OCI-LY1 (cell line): Measurements from ENCODE around the gene GUCY1B1.

Source experiments
- H2AFZ ChIP-seq: fragments of 200-600 bp; sonication (generic), shearing (Covaris generic); 2 replicates; pipeline ENCODE4 v1.6.0; 2014; ENCODE audit warnings: antibody characterized with exemption, mild to moderate bottlenecking, low read length
- H3F3A ChIP-seq: fragments of 200-600 bp; sonication (generic), shearing (Covaris generic); 2 replicates; pipeline ENCODE4 v1.6.0; 2014; ENCODE audit warnings: mild to moderate bottlenecking, antibody characterized with exemption, low read length, moderate library complexity; ENCODE audit not compliant: insufficient read depth
- H3K27ac ChIP-seq: fragments of 200-600 bp; sonication (generic); 2 replicates; pipeline ENCODE4 v1.5.1; 2014; ENCODE audit warnings: low read length, mixed run types, mild to moderate bottlenecking, low read depth; ENCODE audit not compliant: poor library complexity, severe bottlenecking
- H3K27me3 ChIP-seq: fragments of 200-600 bp; sonication (generic); 2 replicates; pipeline ENCODE4 v1.6.0; 2014; ENCODE audit warnings: antibody characterized with exemption, mild to moderate bottlenecking, low read length, moderate library complexity; ENCODE audit not compliant: insufficient read depth
- H3K36me3 ChIP-seq: fragments of 200-600 bp; sonication (generic); 2 replicates; pipeline ENCODE4 v1.6.1; 2014; ENCODE audit warnings: mild to moderate bottlenecking, antibody characterized with exemption, low read length, moderate library complexity, mixed read lengths; ENCODE audit not compliant: insufficient read depth
- H3K4me1 ChIP-seq: fragments of 200-600 bp; sonication (generic); 2 replicates; pipeline ENCODE4 v1.5.1; 2014; ENCODE audit warnings: mild to moderate bottlenecking, low read length, moderate library complexity; ENCODE audit not compliant: insufficient read depth, severe bottlenecking
- H3K4me2 ChIP-seq: fragments of 200-600 bp; sonication (generic), shearing (Covaris generic); 2 replicates; pipeline ENCODE4 v1.6.1; 2014; ENCODE audit warnings: low read length
- H3K4me3 ChIP-seq: fragments of 200-600 bp; sonication (generic); 2 replicates; pipeline ENCODE4 v1.5.1; 2014; ENCODE audit warnings: low read length, low read depth, mild to moderate bottlenecking, mixed read lengths; ENCODE audit not compliant: poor library complexity, severe bottlenecking
- H3K79me2 ChIP-seq: fragments of 200-600 bp; shearing (Covaris generic); 2 replicates; pipeline ENCODE4 v1.6.1; 2016; ENCODE audit warnings: mixed run types, low read length, mixed read lengths; ENCODE audit not compliant: insufficient read depth
- H3K9ac ChIP-seq: fragments of 200-600 bp; sonication (generic), shearing (Covaris generic); 2 replicates; pipeline ENCODE4 v1.6.1; 2014; ENCODE audit warnings: mild to moderate bottlenecking, low read length, mixed read lengths
- H3K9me2 ChIP-seq: fragments of 200-600 bp; sonication (generic), shearing (Covaris generic); 2 replicates; pipeline ENCODE4 v1.6.1; 2014; ENCODE audit warnings: low read depth, mild to moderate bottlenecking, low read length, mixed read lengths
- H3K9me3 ChIP-seq: fragments of 200-600 bp; shearing (Covaris generic); 2 replicates; pipeline ENCODE4 v1.6.1; 2014; ENCODE audit warnings: low read length, mixed read lengths
- H4K20me1 ChIP-seq: fragments of 200-600 bp; sonication (generic), shearing (Covaris generic); 2 replicates; pipeline ENCODE4 v1.6.0; 2016; ENCODE audit warnings: mild to moderate bottlenecking, low read length; ENCODE audit not compliant: insufficient read depth
- CTCF ChIP-seq: fragments of 200-600 bp; sonication (generic), shearing (Covaris generic); IDR thresholded peaks from 2 replicates; pipeline ENCODE4 v1.5.1; 2017; ENCODE audit warnings: mild to moderate bottlenecking, antibody characterized with exemption, low read length, moderate library complexity, mixed read lengths
- EZH2 ChIP-seq: fragments of 200-600 bp; sonication (generic), shearing (Covaris generic); IDR thresholded peaks from 2 replicates; pipeline ENCODE4 v1.8.0; 2017; ENCODE audit warnings: borderline replicate concordance, mixed run types, mild to moderate bottlenecking, antibody characterized with exemption, low read length, moderate library complexity, mixed read lengths

Gene GUCY1B1

GRCh38 chr4:155769090-155769489 is 10.3 kb downstream of the GUCY1B1 start:
- H3K79me2 ChIP-seq = no peaks in the 10 kb centered on the region
- H3K36me3 ChIP-seq = no peaks in the 10 kb centered on the region
- H3K27me3 ChIP-seq = no peaks in the 10 kb centered on the region
- no peaks in the 10 kb centered on the region for H3K9me3 ChIP-seq
- TF ChIP-seq EZH2 (no peak), CTCF (no peak)
- H3K27ac ChIP-seq = no peak overlapping the region
- H3F3A ChIP-seq = no peaks in the 10 kb centered on the region
- H3K4me1 ChIP-seq = no peaks in the 10 kb centered on the region
- no peak overlapping the region for H3K4me3 ChIP-seq
- no peaks in the 10 kb centered on the region for H4K20me1 ChIP-seq
- no peak overlapping the region for H3K9ac ChIP-seq
- no peak overlapping the region for H3K4me2 ChIP-seq
- no peaks in the 10 kb centered on the region for H3K9me2 ChIP-seq
- H2AFZ ChIP-seq = no peak overlapping the region

- Histone ChIP-seq H3K4me2 (no peak overlapping the region), H3F3A (no peaks in the 10 kb centered on the region), H3K9me2 (no peaks in the 10 kb centered on the region), H4K20me1 (no peaks in the 10 kb centered on the region), H3K79me2 (no peaks in the 10 kb centered on the region), H3K4me3 (no peak overlapping the region), H2AFZ (no peak overlapping the region), H3K27me3 (no peaks in the 10 kb centered on the region), H3K27ac (no peak overlapping the region), H3K36me3 (no peaks in the 10 kb centered on the region), H3K9me3 (no peaks in the 10 kb centered on the region), H3K9ac (no peak overlapping the region), H3K4me1 (no peaks in the 10 kb centered on the region)
- TF ChIP-seq EZH2 (no peak), CTCF (no peak)
Observed at GRCh38 chr4:155772459-155773195, 13.8 kb downstream of the GUCY1B1 start.

- Histone ChIP-seq H3K27me3 (no peaks in the 10 kb centered on the region), H3K9ac (no peak overlapping the region), H3K79me2 (no peaks in the 10 kb centered on the region), H3K4me1 (no peaks in the 10 kb centered on the region), H4K20me1 (no peaks in the 10 kb centered on the region), H3K9me3 (no peaks in the 10 kb centered on the region), H3K36me3 (no peaks in the 10 kb centered on the region), H3K27ac (no peak overlapping the region), H2AFZ (no peak overlapping the region), H3F3A (no peaks in the 10 kb centered on the region), H3K4me2 (no peak overlapping the region), H3K4me3 (no peak overlapping the region), H3K9me2 (no peaks in the 10 kb centered on the region)
- no peak for TF ChIP-seq EZH2
- no peak for TF ChIP-seq CTCF
Observed at GRCh38 chr4:155773196-155773800, 14.5 kb downstream of the GUCY1B1 start.
